HepG2 (cell line): Measurements from ENCODE around the gene DCUN1D2. TPM values are rescaled to one million over a fixed set of nuclear protein-coding genes. Genes with fewer than 3 reads are reported as not detected.

Experiments
- ATAC-seq: fragments of 200-7000 bp; cut with Tn5 transposase; 3 replicates; pipeline ENCODE4 v1.9.1; 2020; ENCODE audit warnings: mild to moderate bottlenecking, moderate library complexity
- BruUV-seq: library from RNA; stranded (reverse); fragments of 400-500 nt; replicated peaks from 2 replicates; lab custom pipeline; 2021; lab: Mats Ljungman, UMichigan
- CTCF ChIA-PET: fragments of 300-600 bp; formaldehyde crosslinking; extraction: SDS; loops from one replicate; lab custom pipeline; 2021; ENCODE audit warnings: low total read pairs, inconsistent platforms, low intra/inter-chr PET ratio; lab: Yijun Ruan, JAX
- POLR2A ChIA-PET: fragments of 350-600 bp; sonication (Branson Sonifier 250); formaldehyde crosslinking; loops from one replicate; lab custom pipeline; 2020; ENCODE audit warnings: antibody characterized with exemption, inconsistent platforms; lab: Yijun Ruan, JAX
- DNase-seq: peaks from one replicate; pipeline ENCODE4 v3.0.0-alpha.2; 2015; ENCODE audit warnings: low spot score
- FAIRE-seq: peaks from 3 replicates; lab custom pipeline; 2011; peaks lifted over from hg19 to GRCh38; lab: Jason Lieb, UNC
- H2AFZ ChIP-seq: one replicate; pipeline ENCODE4 v1.6.1; 2011; ENCODE audit warnings: low read length, inconsistent platforms
- H3K27ac ChIP-seq: fragments of 300-600 bp; 3 replicates; pipeline ENCODE4 v1.8.0; 2011; ENCODE audit warnings: mixed run types, mild to moderate bottlenecking, mixed read lengths, low read length, inconsistent platforms; ENCODE audit not compliant: insufficient read depth; ENCODE audit errors: extremely low read length
- H3K27me3 ChIP-seq, 2 experiments: fragments of 200-600 bp in 1 of 2; 2 replicates in 1 of 2; 3 replicates in 1 of 2; pipeline versions ENCODE4 v1.6.0 to v1.8.0; 2011; ENCODE audit warnings: low read length in 2 of 2, mild to moderate bottlenecking in 2 of 2, moderate library complexity in 2 of 2, inconsistent platforms in 1 of 2; ENCODE audit not compliant: insufficient read depth in 2 of 2, control insufficient read depth in 1 of 2
- H3K36me3 ChIP-seq, 2 experiments: fragments of 200-600 bp in 1 of 2; replicated peaks in 1 of 2; 2 replicates in 1 of 2; 3 replicates in 1 of 2; pipeline versions ENCODE4 v1.5.1 to v1.8.0; 2011; ENCODE audit warnings: low read length in 2 of 2, inconsistent platforms in 1 of 2; ENCODE audit not compliant: insufficient read depth in 2 of 2, control insufficient read depth in 1 of 2
- H3K4me1 ChIP-seq: 2 replicates; pipeline ENCODE4 v1.5.1; 2012; ENCODE audit warnings: low read length, inconsistent platforms; ENCODE audit not compliant: insufficient read depth
- H3K4me2 ChIP-seq: 2 replicates; pipeline ENCODE4 v1.6.0; 2011; ENCODE audit warnings: low read depth, low read length, inconsistent platforms
- H3K4me3 ChIP-seq, 3 experiments: fragments of 200-600 bp in 1 of 3; sonication (generic), shearing (Covaris generic) in 1 of 3; replicated peaks in 1 of 3; 2 replicates each; pipeline ENCODE4 v1.5.1; 2011 to 2016; ENCODE audit warnings: low read length in 3 of 3, inconsistent platforms in 2 of 3, low read depth in 2 of 3, mild to moderate bottlenecking in 2 of 3, control low read depth in 1 of 3, mixed read lengths in 1 of 3; ENCODE audit not compliant: insufficient read depth in 1 of 3
- H3K79me2 ChIP-seq: one replicate; pipeline ENCODE4 v1.6.1; 2011; ENCODE audit warnings: low read length, inconsistent platforms; ENCODE audit not compliant: insufficient read depth
- H3K9ac ChIP-seq: 2 replicates; pipeline ENCODE4 v1.6.0; 2011; ENCODE audit warnings: mild to moderate bottlenecking, low read depth, low read length, inconsistent platforms; ENCODE audit not compliant: insufficient read depth
- H3K9me3 ChIP-seq: 2 replicates; pipeline ENCODE4 v1.5.1; 2012; ENCODE audit warnings: mild to moderate bottlenecking, low read length
- H4K20me1 ChIP-seq: 2 replicates; pipeline ENCODE4 v1.6.0; 2011; ENCODE audit warnings: inconsistent platforms, mild to moderate bottlenecking, low read length, moderate library complexity; ENCODE audit not compliant: insufficient read depth
- ARHGAP35 ChIP-seq: sonication (generic); formaldehyde crosslinking; IDR thresholded peaks from 2 replicates; pipeline ENCODE4 v1.9.0; 2022; ENCODE audit warnings: mild to moderate bottlenecking, inconsistent platforms, moderate library complexity, missing genetic modification reagents, borderline replicate concordance
- ATM ChIP-seq: fragments of 450-650 bp; IDR thresholded peaks from 2 replicates; pipeline ENCODE4 v1.7.1; 2017; ENCODE audit warnings: mild to moderate bottlenecking, borderline replicate concordance
- CEBPZ ChIP-seq: IDR thresholded peaks from 2 replicates; pipeline ENCODE4 v1.6.1; 2012; ENCODE audit warnings: low read length, improper control_type of control experiment
- CSRNP1 ChIP-seq: sonication (generic); formaldehyde crosslinking; IDR thresholded peaks from 2 replicates; pipeline ENCODE4 v1.8.1; 2023; ENCODE audit warnings: mild to moderate bottlenecking, missing genetic modification reagents
- KDM3A ChIP-seq: IDR thresholded peaks from 2 replicates; pipeline ENCODE4 v1.6.1; 2018; ENCODE audit warnings: low read depth, missing compliant biosample characterization
- RNF219 ChIP-seq: sonication (generic); formaldehyde crosslinking; IDR thresholded peaks from 2 replicates; pipeline ENCODE4 v1.5.0; 2020; ENCODE audit warnings: mild to moderate bottlenecking, missing genetic modification reagents
- SNRNP70 ChIP-seq: fragments of 200-400 bp; formaldehyde crosslinking; IDR thresholded peaks from 2 replicates; pipeline ENCODE4 v1.6.1; 2017; ENCODE audit warnings: mild to moderate bottlenecking, low read depth, low read length, moderate library complexity
- SP5 ChIP-seq: IDR thresholded peaks from 2 replicates; pipeline ENCODE4 v1.6.1; 2016; ENCODE audit warnings: low read depth, borderline replicate concordance
- SRF ChIP-seq: IDR thresholded peaks from 2 replicates; pipeline ENCODE4 v1.6.1; 2011; ENCODE audit warnings: mild to moderate bottlenecking, low read depth, low read length, moderate library complexity
- TBP ChIP-seq: sonication (generic); formaldehyde crosslinking; IDR thresholded peaks from 2 replicates; pipeline ENCODE4 v1.5.0; 2020; ENCODE audit warnings: missing genetic modification reagents
- TGIF2 ChIP-seq: IDR thresholded peaks from 2 replicates; pipeline ENCODE4 v1.6.1; 2016; ENCODE audit warnings: control low read depth, missing compliant biosample characterization
- ZC3H13 ChIP-seq: sonication (generic); formaldehyde crosslinking; IDR thresholded peaks from 2 replicates; pipeline ENCODE4 v1.8.1; 2023; ENCODE audit warnings: mild to moderate bottlenecking, missing genetic modification reagents, moderate library complexity
- ZNF317 ChIP-seq: sonication (generic); formaldehyde crosslinking; IDR thresholded peaks from 2 replicates; pipeline ENCODE4 v1.5.0; 2020; ENCODE audit warnings: mild to moderate bottlenecking, missing genetic modification reagents
- ZNF354B ChIP-seq: sonication (generic); formaldehyde crosslinking; IDR thresholded peaks from 2 replicates; pipeline ENCODE4 v1.8.0; 2022; ENCODE audit warnings: mild to moderate bottlenecking, missing genetic modification reagents
- ZNF414 ChIP-seq: sonication (generic); formaldehyde crosslinking; IDR thresholded peaks from 2 replicates; pipeline ENCODE4 v1.5.0; 2020; ENCODE audit warnings: missing genetic modification reagents
- ZNF567 ChIP-seq: sonication (generic); formaldehyde crosslinking; IDR thresholded peaks from 2 replicates; pipeline ENCODE4 v1.8.1; 2023; ENCODE audit warnings: mild to moderate bottlenecking, missing genetic modification reagents, borderline replicate concordance
- WGBS: methylation state at CpG from one replicate; pipeline ENCODE4 v1.1.6; 2017; ENCODE audit warnings: low lambda C conversion rate; 5-methylcytosine and 5-hydroxymethylcytosine counted together
- in situ Hi-C: cut with HindIII; loops from 2 replicates; pipeline ENCODE4 v1.10.0; 2017; ENCODE audit warnings: low pct_unique_long_range_greater_than_20kb; ENCODE audit not compliant: extremely low pct_ligation_motif_present
- intact Hi-C: fragments of 100-400 bp; cut with micrococcal nuclease; formaldehyde crosslinking; loops from one replicate; pipeline ENCODE4 v1.10.0; 2022; ENCODE audit not compliant: unreplicated experiment
- polyA plus RNA-seq, 8 experiments: library from polyadenylated mRNA; depleted of rRNA in 3 of 8; stranded (reverse) in 7 of 8; unstranded in 1 of 8; fragments of >200 nt; fragmentation: Illumina TruSeq in 4 of 8; extraction: Trizol in 4 of 8; gene quantifications; 2 replicates each; pipeline versions ENCODE4 v1.2.1 to v1.2.3, GENCODE V29; 2011 to 2016; ENCODE audit warnings: low read depth in 4 of 8, missing spikeins in 1 of 8, mixed read lengths in 1 of 8; ENCODE audit not compliant: insufficient read depth in 1 of 8
- total RNA-seq, 5 experiments: library from RNA; depleted of rRNA; stranded (reverse); fragments of >200 nt; fragmentation: Illumina TruSeq; extraction: Trizol; gene quantifications; 2 replicates each; pipeline ENCODE4 v1.2.3, GENCODE V29; 2016; ENCODE audit warnings: low read depth in 1 of 5

The DCUN1D2 gene
- total and polyA plus RNA-seq, 2 of the 13 experiments (the other 11 are each of a cell fraction or from before 2014, with no cell fraction given) = 9.1 to 9.6 TPM

- BruUV-seq = no TSS peak
- Histone ChIP-seq H3K27ac (no peak overlapping the region), H3K9ac (no peak overlapping the region), H3K79me2 (no peaks in the 10 kb centered on the region), H3K9me3 (no peaks in the 10 kb centered on the region), H3K36me3 (no peaks in the 10 kb centered on the region), H3K27me3 (peaks cover 4 to 65% of the 10 kb centered on the region in 2 experiments), H3K4me2 (no peak overlapping the region), H3K4me3 (no peak overlapping the region), H2AFZ (no peak overlapping the region), H3K4me1 (peaks cover 16% of the 10 kb centered on the region), H4K20me1 (no peaks in the 10 kb centered on the region)
- FAIRE-seq = no peak
- in situ Hi-C loops = no loop called here
- POLR2A ChIA-PET = no interaction called here
- CTCF ChIA-PET = no interaction called here
- WGBS = 29% methylated on average over 6 of the region's 26 CpGs
- peak; percentile 14; the same call in 2 of the 3 replicates for ATAC-seq
- no peak for DNase-seq
- intact Hi-C loops = no loop called here
- TF ChIP-seq ZC3H13 = no peak
- no peak for TF ChIP-seq ATM
- TF ChIP-seq ARHGAP35 (CRISPR knock-in tag) = no peak
- TF ChIP-seq ZNF317 (CRISPR knock-in tag) = no peak
- TF ChIP-seq ZNF354B (CRISPR knock-in tag) = no peak
- TF ChIP-seq ZNF414 (CRISPR knock-in tag) = no peak
- TF ChIP-seq KDM3A = no peak
- TF ChIP-seq CEBPZ = no peak
- no peak for TF ChIP-seq TBP (CRISPR knock-in tag)
- no peak for TF ChIP-seq SP5 (CRISPR knock-in tag)
- TF ChIP-seq SRF = no peak
- no peak for TF ChIP-seq TGIF2 (CRISPR knock-in tag)
- TF ChIP-seq CSRNP1 (CRISPR knock-in tag) = no peak
- TF ChIP-seq RNF219 = no peak
- TF ChIP-seq SNRNP70 = no peak
- TF ChIP-seq ZNF567 = no peak
These were observed 67.5 kb downstream of the DCUN1D2 start for GRCh38 chr13:113422807-113423519.
